ENCODE measurements around the gene ZFP82.

Gene ZFP82

DNA sequence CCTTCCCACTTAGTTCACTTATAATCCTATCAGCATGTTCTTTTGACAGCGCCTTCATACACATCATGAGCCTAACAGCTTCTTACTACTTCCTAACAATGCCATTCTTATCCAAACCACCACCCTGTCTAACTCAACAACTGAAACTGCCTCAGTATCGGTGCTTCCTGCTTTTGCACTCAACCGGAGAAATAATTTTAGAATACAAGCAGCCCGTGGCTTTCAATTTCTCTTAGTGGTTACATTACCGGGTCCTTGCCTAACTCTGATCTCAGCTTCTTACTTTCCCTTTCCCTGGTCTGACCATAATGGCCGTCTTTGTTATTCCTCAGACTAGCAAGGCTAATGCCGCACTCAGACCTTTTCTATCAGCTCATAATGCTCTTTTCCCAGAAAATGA lies 17.0 kb downstream of the ZFP82 start:
- ChIA-PET CTCF (no interaction called here), POLR2A (no interaction called here)
- H3K36me3 ChIP-seq (ENCODE audit: control insufficient read depth in 4 of 4, insufficient read depth in 4 of 4, low read length in 3 of 4): peaks cover 31 to 93% (median 68%) of the 10 kb centered on the region in 4 experiments
- DNase-seq: no peak
- H3K4me1 ChIP-seq (ENCODE audit: control extremely low read depth in 1 of 4, control insufficient read depth in 4 of 4, insufficient read depth in 4 of 4, low read length in 3 of 4): no peaks in the 10 kb centered on the region
- H3K9me3 ChIP-seq (ENCODE audit: control extremely low read depth in 1 of 5, control insufficient read depth in 4 of 5, insufficient read depth in 2 of 5, low read depth in 1 of 5, low read length in 4 of 5): peaks cover 17 to 64% (median 45%) of the 10 kb centered on the region in 5 experiments
- H3K27ac ChIP-seq (ENCODE audit: insufficient read depth in 1 of 2, low read depth in 1 of 2, low read length in 2 of 2, poor library complexity in 1 of 2, severe bottlenecking in 2 of 2): no peak overlapping the region
- H3K27me3 ChIP-seq (replicated peaks in 2 of 5; ENCODE audit: control insufficient read depth in 4 of 5, insufficient read depth in 5 of 5, low read length in 4 of 5): no peaks in the 10 kb centered on the region
- H3K4me3 ChIP-seq (ENCODE audit: control insufficient read depth in 1 of 7, extremely low read depth in 1 of 7, insufficient read depth in 4 of 7, low read depth in 2 of 7, low read length in 6 of 7): peak overlapping the region in 2 of 7 experiments; percentile 27 to 33
- 95% methylated on average over 7 of the region's 7 CpGs for WGBS (ENCODE audit: insufficient coverage)

DNA sequence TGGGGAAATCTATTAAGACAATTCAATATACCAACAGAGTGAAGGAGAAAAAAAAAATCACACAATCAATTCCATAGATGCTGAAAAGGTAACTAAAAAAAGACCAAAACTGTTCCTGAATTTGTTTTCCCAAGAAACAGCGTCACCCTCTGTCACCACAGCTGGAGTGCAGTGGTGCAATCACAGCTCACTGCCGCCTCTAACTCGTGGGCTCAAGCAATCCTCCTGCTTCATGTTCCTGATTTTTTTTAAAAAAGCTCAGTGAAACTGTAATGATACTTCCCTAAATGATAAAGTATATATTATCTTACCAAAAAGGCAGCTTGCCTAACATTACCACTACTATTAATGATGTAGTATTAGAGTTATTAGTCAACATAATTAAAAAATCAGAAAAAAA lies 19.9 kb downstream of the ZFP82 start:
- DNase-seq: no peak
- peak overlapping the region in 1 of 7 experiments; percentile 9 for H3K4me3 ChIP-seq (ENCODE audit: control insufficient read depth in 1 of 7, extremely low read depth in 1 of 7, insufficient read depth in 4 of 7, low read depth in 2 of 7, low read length in 6 of 7)
- 100% methylated on average over 1 of the region's 3 CpGs for WGBS (ENCODE audit: insufficient coverage)
- H3K9me3 ChIP-seq (ENCODE audit: control extremely low read depth in 1 of 5, control insufficient read depth in 4 of 5, insufficient read depth in 2 of 5, low read depth in 1 of 5, low read length in 4 of 5): peaks cover 22 to 71% (median 53%) of the 10 kb centered on the region in 5 experiments
- ChIA-PET CTCF (no interaction called here), POLR2A (no interaction called here)
- no peaks in the 10 kb centered on the region for H3K27me3 ChIP-seq (replicated peaks in 2 of 5; ENCODE audit: control insufficient read depth in 4 of 5, insufficient read depth in 5 of 5, low read length in 4 of 5)
- H3K27ac ChIP-seq (ENCODE audit: insufficient read depth in 1 of 2, low read depth in 1 of 2, low read length in 2 of 2, poor library complexity in 1 of 2, severe bottlenecking in 2 of 2): no peak overlapping the region
- H3K36me3 ChIP-seq (ENCODE audit: control insufficient read depth in 4 of 4, insufficient read depth in 4 of 4, low read length in 3 of 4): peaks cover 31 to 88% (median 61%) of the 10 kb centered on the region in 4 experiments
- no peaks in the 10 kb centered on the region for H3K4me1 ChIP-seq (ENCODE audit: control extremely low read depth in 1 of 4, control insufficient read depth in 4 of 4, insufficient read depth in 4 of 4, low read length in 3 of 4)

DNA sequence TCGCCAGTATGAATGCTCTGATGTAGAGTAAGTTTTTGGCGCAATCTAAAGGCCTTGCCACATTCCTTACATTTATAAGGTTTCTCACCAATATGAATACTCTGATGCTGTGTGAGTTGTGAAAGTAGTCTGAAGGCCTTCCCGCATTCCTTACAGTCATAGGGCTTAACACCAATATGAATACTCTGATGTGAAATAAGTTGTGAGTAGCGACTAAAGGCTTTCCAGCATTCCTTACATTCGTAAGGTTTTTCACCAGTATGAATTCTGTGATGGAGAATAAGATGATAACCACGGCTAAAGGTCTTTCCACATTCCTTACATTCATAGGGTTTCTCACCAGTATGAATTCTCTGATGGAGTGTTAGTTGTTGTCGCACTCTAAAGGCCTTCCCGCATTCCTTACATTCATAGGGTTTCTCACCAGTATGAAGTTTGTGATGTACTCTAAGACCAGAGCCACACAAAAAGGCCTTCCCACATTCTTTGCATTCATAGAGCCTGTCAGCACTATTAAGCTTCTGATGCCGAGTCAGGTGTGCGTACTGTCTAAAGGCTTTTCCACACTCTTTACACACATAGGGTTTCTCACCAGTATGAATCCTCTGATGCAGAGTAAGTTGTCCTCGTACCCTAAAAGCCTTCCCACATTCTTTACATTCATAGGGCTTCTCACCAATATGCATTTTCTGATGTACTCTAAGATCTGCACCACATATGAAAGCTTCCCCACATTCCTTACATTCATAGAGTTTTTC lies 25.3 kb downstream of the ZFP82 start:
- Histone ChIP-seq H3K4me1 (ENCODE audit: control extremely low read depth in 1 of 4, control insufficient read depth in 4 of 4, insufficient read depth in 4 of 4, low read length in 3 of 4) (no peaks in the 10 kb centered on the region), H3K4me3 (ENCODE audit: control insufficient read depth in 1 of 7, extremely low read depth in 1 of 7, insufficient read depth in 4 of 7, low read depth in 2 of 7, low read length in 6 of 7) (peak overlapping the region in 1 of 7 experiments; percentile 4), H3K27me3 (replicated peaks in 2 of 5; ENCODE audit: control insufficient read depth in 4 of 5, insufficient read depth in 5 of 5, low read length in 4 of 5) (no peaks in the 10 kb centered on the region), H3K27ac (ENCODE audit: insufficient read depth in 1 of 2, low read depth in 1 of 2, low read length in 2 of 2, poor library complexity in 1 of 2, severe bottlenecking in 2 of 2) (no peak overlapping the region), H3K9me3 (ENCODE audit: control extremely low read depth in 1 of 5, control insufficient read depth in 4 of 5, insufficient read depth in 2 of 5, low read depth in 1 of 5, low read length in 4 of 5) (peaks cover 14 to 78% (median 53%) of the 10 kb centered on the region in 5 experiments), H3K36me3 (ENCODE audit: control insufficient read depth in 4 of 4, insufficient read depth in 4 of 4, low read length in 3 of 4) (peaks cover 32 to 55% (median 39%) of the 10 kb centered on the region in 4 experiments)
- ChIA-PET POLR2A (no interaction called here), CTCF (no interaction called here)
- DNase-seq: no peak
- 96% methylated on average over 7 of the region's 11 CpGs for WGBS (ENCODE audit: insufficient coverage)

DNA sequence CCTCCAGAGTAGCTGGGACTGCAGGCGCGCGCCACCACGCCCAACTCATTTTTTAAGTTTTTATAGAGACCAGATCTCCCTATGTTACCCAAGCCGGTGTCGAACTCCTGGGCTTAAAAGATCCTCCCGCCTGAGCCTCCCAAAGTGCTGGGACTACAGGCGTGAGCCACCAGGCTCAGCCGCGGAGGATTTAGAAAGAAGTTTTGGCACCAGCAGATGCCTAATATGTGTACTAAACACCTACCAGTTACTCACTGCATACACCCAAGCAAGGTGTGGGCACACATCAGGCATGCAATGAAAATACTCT lies 39.0 kb downstream of the ZFP82 start:
- ChIA-PET POLR2A (no interaction called here), CTCF (no interaction called here)
- H3K4me3 ChIP-seq (ENCODE audit: control insufficient read depth in 1 of 7, extremely low read depth in 1 of 7, insufficient read depth in 4 of 7, low read depth in 2 of 7, low read length in 6 of 7): peak overlapping the region; percentile 75 to 98 (median 95)
- peaks cover 2 to 7% (median 5%) of the 10 kb centered on the region in 4 experiments for H3K36me3 ChIP-seq (ENCODE audit: control insufficient read depth in 4 of 4, insufficient read depth in 4 of 4, low read length in 3 of 4)
- DNase-seq: no peak
- H3K27ac ChIP-seq (ENCODE audit: insufficient read depth in 1 of 2, low read depth in 1 of 2, low read length in 2 of 2, poor library complexity in 1 of 2, severe bottlenecking in 2 of 2): peak overlapping the region in 1 of 2 experiments; percentile 91
- H3K4me1 ChIP-seq (ENCODE audit: control extremely low read depth in 1 of 4, control insufficient read depth in 4 of 4, insufficient read depth in 4 of 4, low read length in 3 of 4): peaks cover 5 to 15% (median 10%) of the 10 kb centered on the region in 4 experiments
- H3K27me3 ChIP-seq (replicated peaks in 2 of 5; ENCODE audit: control insufficient read depth in 4 of 5, insufficient read depth in 5 of 5, low read length in 4 of 5): no peaks in the 10 kb centered on the region
- peaks cover 2 to 15% (median 6%) of the 10 kb centered on the region in 5 experiments for H3K9me3 ChIP-seq (ENCODE audit: control extremely low read depth in 1 of 5, control insufficient read depth in 4 of 5, insufficient read depth in 2 of 5, low read depth in 1 of 5, low read length in 4 of 5)
- WGBS (ENCODE audit: insufficient coverage): 87% methylated on average over 3 of the region's 10 CpGs

DNA sequence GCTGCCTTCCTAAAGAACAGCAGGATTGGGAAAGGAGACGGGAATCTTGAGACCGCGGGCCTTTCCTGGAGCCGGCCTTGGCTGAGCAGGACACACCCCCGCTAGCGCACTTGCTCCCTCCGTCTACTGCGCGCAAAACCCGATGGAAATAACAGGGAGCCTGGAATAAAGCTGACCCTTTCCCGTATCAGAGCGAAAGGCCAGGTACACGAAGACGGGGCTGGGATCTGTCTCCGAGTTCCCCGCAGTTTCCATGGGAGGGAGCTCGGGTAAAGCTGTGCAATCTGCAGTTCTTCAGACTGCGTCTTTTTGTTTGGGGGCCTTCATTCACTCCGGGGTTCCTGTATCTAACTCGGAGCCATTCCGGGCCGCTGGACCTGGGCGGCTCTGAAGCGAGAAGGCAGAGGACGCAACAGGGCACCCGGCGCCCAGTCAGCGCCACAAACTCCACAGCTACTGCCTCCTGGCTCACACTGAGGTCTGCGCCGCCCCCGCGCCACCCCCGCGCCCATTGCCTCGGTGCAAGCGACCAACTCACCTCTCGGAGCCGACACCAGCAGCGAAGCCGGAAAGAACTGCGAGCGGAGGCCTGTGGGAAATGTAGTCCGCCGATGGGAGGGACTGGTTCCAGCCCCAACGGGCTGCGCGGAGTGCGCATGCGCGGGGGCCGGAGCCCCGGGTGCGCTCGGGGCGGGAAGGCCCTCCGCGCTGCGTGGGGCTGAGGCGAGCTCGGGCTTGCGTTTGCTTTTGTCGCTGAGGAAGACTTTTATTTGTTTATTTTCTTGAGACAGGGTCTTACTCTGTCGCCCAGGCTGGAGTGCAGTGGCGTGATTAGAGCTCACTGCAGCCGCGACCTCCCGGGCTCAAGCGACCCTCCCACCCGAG lies 39.6 kb downstream of the ZFP82 start, which contains the start of gene ZFP14:
TSS of gene ZFP14 (minus strand) at position 577 of the 885 bp plus-strand sequence. CDS start 11,309 bp downstream, outside the sequence.
- H3K36me3 ChIP-seq (ENCODE audit: control insufficient read depth in 4 of 4, insufficient read depth in 4 of 4, low read length in 3 of 4): peaks cover 3 to 8% (median 6%) of the 10 kb centered on the region in 4 experiments
- peaks cover 5 to 15% (median 10%) of the 10 kb centered on the region in 4 experiments for H3K4me1 ChIP-seq (ENCODE audit: control extremely low read depth in 1 of 4, control insufficient read depth in 4 of 4, insufficient read depth in 4 of 4, low read length in 3 of 4)
- H3K4me3 ChIP-seq (ENCODE audit: control insufficient read depth in 1 of 7, extremely low read depth in 1 of 7, insufficient read depth in 4 of 7, low read depth in 2 of 7, low read length in 6 of 7): peak within 1 kb of the TSS; percentile 75 to 98 (median 95)
- 5% methylated on average over 63 of the region's 69 CpGs for WGBS (ENCODE audit: insufficient coverage)
- peak within 1 kb of the TSS; percentile 85 to 91 for H3K27ac ChIP-seq (ENCODE audit: insufficient read depth in 1 of 2, low read depth in 1 of 2, low read length in 2 of 2, poor library complexity in 1 of 2, severe bottlenecking in 2 of 2)
- H3K9me3 ChIP-seq (ENCODE audit: control extremely low read depth in 1 of 5, control insufficient read depth in 4 of 5, insufficient read depth in 2 of 5, low read depth in 1 of 5, low read length in 4 of 5): peaks cover 2 to 14% (median 8%) of the 10 kb centered on the region in 5 experiments
- no peaks in the 10 kb centered on the region for H3K27me3 ChIP-seq (replicated peaks in 2 of 5; ENCODE audit: control insufficient read depth in 4 of 5, insufficient read depth in 5 of 5, low read length in 4 of 5)
- ChIA-PET POLR2A (no interaction called here), CTCF (no interaction called here)
- peak; percentile 94 to 98 (median 97) for DNase-seq

DNA sequence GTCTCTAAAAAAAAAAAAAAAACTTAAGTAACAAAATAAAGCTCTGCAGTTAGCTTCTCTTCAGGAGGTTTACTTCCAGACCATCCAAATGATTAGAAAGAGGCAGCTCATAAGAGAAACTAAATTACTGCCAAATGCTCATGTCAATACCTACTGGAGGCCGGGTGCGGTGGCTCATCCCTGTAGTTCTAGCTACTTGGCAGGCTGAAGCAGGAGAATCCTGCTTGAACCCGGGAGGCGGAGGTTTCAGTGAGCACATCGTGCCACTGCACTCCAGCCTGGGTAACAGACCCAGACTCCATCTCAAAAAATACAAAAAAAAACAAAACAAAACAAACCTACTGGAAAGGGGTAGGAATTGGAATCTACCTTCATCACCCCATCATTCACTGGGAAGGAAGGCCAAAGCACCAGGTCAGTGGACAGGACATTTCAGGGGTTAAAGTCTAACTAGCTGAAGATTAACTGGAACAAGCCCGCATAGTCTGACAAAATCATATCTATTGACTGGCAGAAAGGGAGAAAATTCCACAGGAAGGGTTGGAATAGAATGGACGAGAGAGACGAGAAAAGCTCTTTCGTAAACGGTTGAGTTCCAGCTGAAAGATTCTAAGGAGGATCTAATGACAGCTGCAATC lies 40.8 kb downstream of the ZFP82 start:
- CTCF ChIA-PET: interaction anchor here (0.6 to 0.7 kb wide), 2 partner anchors 19 to 304 kb away, joined by 3 to 5 read pairs; no protein-coding TSS in a partner anchor
- H3K36me3 ChIP-seq (ENCODE audit: control insufficient read depth in 4 of 4, insufficient read depth in 4 of 4, low read length in 3 of 4): peaks cover 4 to 10% (median 6%) of the 10 kb centered on the region in 4 experiments
- peaks cover 5 to 15% (median 10%) of the 10 kb centered on the region in 4 experiments for H3K4me1 ChIP-seq (ENCODE audit: control extremely low read depth in 1 of 4, control insufficient read depth in 4 of 4, insufficient read depth in 4 of 4, low read length in 3 of 4)
- H3K4me3 ChIP-seq (ENCODE audit: control insufficient read depth in 1 of 7, extremely low read depth in 1 of 7, insufficient read depth in 4 of 7, low read depth in 2 of 7, low read length in 6 of 7): peak overlapping the region in 6 of 7 experiments; percentile 75 to 98 (median 95)
- WGBS (ENCODE audit: insufficient coverage): 94% methylated on average over 6 of the region's 10 CpGs
- DNase-seq: no peak
- H3K27ac ChIP-seq (ENCODE audit: insufficient read depth in 1 of 2, low read depth in 1 of 2, low read length in 2 of 2, poor library complexity in 1 of 2, severe bottlenecking in 2 of 2): peak overlapping the region in 1 of 2 experiments; percentile 91
- H3K9me3 ChIP-seq (ENCODE audit: control extremely low read depth in 1 of 5, control insufficient read depth in 4 of 5, insufficient read depth in 2 of 5, low read depth in 1 of 5, low read length in 4 of 5): peaks cover 2 to 21% (median 6%) of the 10 kb centered on the region in 5 experiments
- POLR2A ChIA-PET: no interaction called here
- H3K27me3 ChIP-seq (replicated peaks in 2 of 5; ENCODE audit: control insufficient read depth in 4 of 5, insufficient read depth in 5 of 5, low read length in 4 of 5): no peaks in the 10 kb centered on the region
